Right hindlimb (tissue), 1 donor: Measurements from ENCODE around the gene TGFBR3L.
"Not testable (repeated sequence)": the region's sequence is repeated elsewhere in the genome, so short reads cannot be mapped to it uniquely, and the experiment has no call there.

ENCODE experiments used
- DNase-seq: peaks from one replicate; pipeline ENCODE4 v3.0.0-alpha.2; 2018

Gene TGFBR3L

GRCh38 chr19:7918062-7918614, 3.5 kb downstream of the TGFBR3L start:
- DNase-seq, result not testable (repeated sequence)

- DNase-seq, result no peak
Observed at GRCh38 chr19:7918615-7919421, 4.2 kb downstream of the TGFBR3L start.

- peak; percentile 98 for DNase-seq
Observed at GRCh38 chr19:7919610-7920518, 5.2 kb downstream of the TGFBR3L start, which contains the start of gene SNAPC2. TSS of gene SNAPC2 (plus strand) at chr19:7920338. CDS start at chr19:7920367, 29 bp downstream.

- peak; percentile 99 for DNase-seq
Observed at GRCh38 chr19:7920519-7921301, 6.1 kb downstream of the TGFBR3L start.

- no peak for DNase-seq
Observed at GRCh38 chr19:7921302-7921966, 6.8 kb downstream of the TGFBR3L start.

GRCh38 chr19:7921967-7922835, 7.6 kb downstream of the TGFBR3L start:
- no peak for DNase-seq

- DNase-seq, result no peak
Observed at GRCh38 chr19:7922836-7923195, 8.2 kb downstream of the TGFBR3L start.

- DNase-seq, result no peak
Observed at GRCh38 chr19:7923295-7924191, 8.9 kb downstream of the TGFBR3L start.

- no peak for DNase-seq
Observed at GRCh38 chr19:7924241-7924640, 9.6 kb downstream of the TGFBR3L start.

- no peak for DNase-seq
Observed at GRCh38 chr19:7924651-7925170, 10.1 kb downstream of the TGFBR3L start.

GRCh38 chr19:7925171-7925851, 10.7 kb downstream of the TGFBR3L start:
- DNase-seq, result peak; percentile 84

GRCh38 chr19:7926021-7926726, 11.5 kb downstream of the TGFBR3L start, which contains the start of gene CTXN1:
TSS of gene CTXN1 (minus strand) at chr19:7926135. CDS start at chr19:7925538, 597 bp downstream.
- peak; percentile 83 for DNase-seq

- no peak for DNase-seq
Observed at GRCh38 chr19:7926727-7927604, 12.3 kb downstream of the TGFBR3L start.

- no peak for DNase-seq
Observed at GRCh38 chr19:7927605-7928333, 13.1 kb downstream of the TGFBR3L start.

GRCh38 chr19:7928334-7928706, 13.7 kb downstream of the TGFBR3L start:
- DNase-seq, result peak; percentile 9
